Liver (tissue), 9 donors: ENCODE results near the gene DHH. TPM values are rescaled to one million over a fixed set of nuclear protein-coding genes. Genes with fewer than 3 reads are reported as not detected.

Experiments used
- DNase-seq: peaks from one replicate; pipeline ENCODE4 v3.0.0-alpha.2; 2017; ENCODE audit warnings: low spot score
- H3K27ac ChIP-seq, 2 donors: one replicate each; pipeline ENCODE4 v1.7.0; 2013; ENCODE audit warnings: inconsistent platforms in 2 of 2, low read length in 2 of 2, control low read depth in 1 of 2, low read depth in 1 of 2, mild to moderate bottlenecking in 1 of 2
- H3K27me3 ChIP-seq, 4 donors: one replicate each; pipeline versions ENCODE4 v1.6.1 to v1.7.0; 2013; ENCODE audit warnings: low read length in 3 of 4, inconsistent platforms in 1 of 4, mild to moderate bottlenecking in 1 of 4, moderate library complexity in 1 of 4; ENCODE audit not compliant: control insufficient read depth in 4 of 4, insufficient read depth in 4 of 4
- H3K36me3 ChIP-seq, 4 donors: one replicate each; pipeline versions ENCODE4 v1.6.1 to v1.7.0; 2013; ENCODE audit warnings: low read length in 3 of 4, mild to moderate bottlenecking in 3 of 4, low read depth in 1 of 4, moderate library complexity in 1 of 4; ENCODE audit not compliant: control insufficient read depth in 4 of 4, insufficient read depth in 3 of 4
- H3K4me1 ChIP-seq, 4 donors: one replicate each; pipeline versions ENCODE4 v1.6.1 to v1.7.0; 2013; ENCODE audit warnings: low read length in 3 of 4, mild to moderate bottlenecking in 3 of 4, moderate library complexity in 1 of 4; ENCODE audit not compliant: control insufficient read depth in 4 of 4, insufficient read depth in 4 of 4
- H3K4me3 ChIP-seq, 3 donors: one replicate each; pipeline versions ENCODE4 v1.6.1 to v1.7.0; 2013; ENCODE audit warnings: low read length in 3 of 3, control low read depth in 1 of 3, low read depth in 1 of 3, mild to moderate bottlenecking in 1 of 3
- H3K9ac ChIP-seq, 2 donors: one replicate each; pipeline ENCODE4 v1.7.0; 2013; ENCODE audit warnings: low read length in 2 of 2, mild to moderate bottlenecking in 2 of 2, moderate library complexity in 2 of 2, control low read depth in 1 of 2, low read depth in 1 of 2
- H3K9me3 ChIP-seq, 4 donors: one replicate each; pipeline versions ENCODE4 v1.6.1 to v1.7.0; 2013; ENCODE audit warnings: low read length in 3 of 4; ENCODE audit not compliant: control insufficient read depth in 4 of 4
- FOXA1 ChIP-seq: IDR thresholded peaks from 2 replicates; pipeline ENCODE4 v1.6.1; 2016; ENCODE audit warnings: antibody characterized with exemption
- FOXA2 ChIP-seq: IDR thresholded peaks from 2 replicates; pipeline ENCODE4 v1.6.1; 2016; ENCODE audit warnings: antibody characterized with exemption
- GABPA ChIP-seq, 2 donors: IDR thresholded peaks in 1 of 2; conservative IDR thresholded peaks in 1 of 2; 2 replicates each; pipeline ENCODE4 v1.6.1; 2016; ENCODE audit warnings: antibody characterized with exemption in 2 of 2, mild to moderate bottlenecking in 1 of 2, moderate library complexity in 1 of 2
- HNF4A ChIP-seq, 2 donors: conservative IDR thresholded peaks; 2 replicates each; pipeline ENCODE4 v1.6.1; 2016; ENCODE audit warnings: antibody characterized with exemption in 2 of 2, mild to moderate bottlenecking in 2 of 2
- HNF4G ChIP-seq: IDR thresholded peaks from 2 replicates; pipeline ENCODE4 v1.6.1; 2016; ENCODE audit warnings: antibody characterized with exemption
- JUND ChIP-seq, 2 donors: IDR thresholded peaks; 2 replicates each; pipeline ENCODE4 v1.6.1; 2016; ENCODE audit warnings: antibody characterized with exemption in 2 of 2
- NR2F2 ChIP-seq: IDR thresholded peaks from 2 replicates; pipeline ENCODE4 v1.6.1; 2016; ENCODE audit warnings: antibody characterized with exemption
- RAD21 ChIP-seq, 2 donors: IDR thresholded peaks; 2 replicates each; pipeline ENCODE4 v1.6.1; 2016; ENCODE audit warnings: antibody characterized with exemption in 2 of 2, mild to moderate bottlenecking in 2 of 2
- RXRA ChIP-seq, 2 donors: IDR thresholded peaks; 2 replicates each; pipeline ENCODE4 v1.6.1; 2017 to 2018; ENCODE audit warnings: antibody characterized with exemption in 2 of 2, mild to moderate bottlenecking in 1 of 2
- TAF1 ChIP-seq: conservative IDR thresholded peaks from 2 replicates; pipeline ENCODE4 v1.6.1; 2016; ENCODE audit warnings: antibody characterized with exemption, mild to moderate bottlenecking
- YY1 ChIP-seq: IDR thresholded peaks from 2 replicates; pipeline ENCODE4 v1.6.1; 2016; ENCODE audit warnings: antibody characterized with exemption, mild to moderate bottlenecking
- WGBS: extraction: QIAGEN DNeasy Blood & Tissue Kit; methylation state at CpG from one replicate; pipeline ENCODE4 v1.1.7; 2013; 5-methylcytosine and 5-hydroxymethylcytosine counted together
- polyA plus RNA-seq, 2 donors: library from polyadenylated mRNA; stranded (reverse) in 1 of 2; unstranded in 1 of 2; fragments of 200-250 nt in 1 of 2; fragments of >200 nt in 1 of 2; fragmentation: Nextera tagmentation in 1 of 2; extraction: Ambion mirVana in 1 of 2; gene quantifications; one replicate each; pipeline versions ENCODE4 v1.2.1 to v1.2.3, GENCODE V29; 2013 to 2015
- total RNA-seq, 2 donors: library from RNA; depleted of rRNA; stranded (reverse); fragments of >200 nt; gene quantifications; one replicate each; pipeline ENCODE4 v1.2.3, GENCODE V29; 2014
- TF ChIP-seq, protein P1 (sequence below): IDR thresholded peaks from 2 replicates; pipeline ENCODE4 v1.6.1; 2016; ENCODE audit warnings: antibody characterized with exemption
- TF ChIP-seq, protein P2 (sequence below): IDR thresholded peaks from 2 replicates; pipeline ENCODE4 v1.6.1; 2016; ENCODE audit warnings: antibody characterized with exemption
- TF ChIP-seq, protein P3 (sequence below): IDR thresholded peaks from 2 replicates; pipeline ENCODE4 v1.6.1; 2016; ENCODE audit warnings: antibody characterized with exemption, mild to moderate bottlenecking
- TF ChIP-seq, protein P4 (sequence below): IDR thresholded peaks from 2 replicates; pipeline ENCODE4 v1.6.1; 2016; ENCODE audit warnings: antibody characterized with exemption
- donor health status: healthy.
- donor health status: healthy.
- donor health status: healthy.
- donor health status: healthy.
- donor health status: healthy.

DHH gene
- total and polyA plus RNA-seq, 4 donors, result 0.08 to 0.09 (median 0.09) TPM; not detected in 1

DNA sequence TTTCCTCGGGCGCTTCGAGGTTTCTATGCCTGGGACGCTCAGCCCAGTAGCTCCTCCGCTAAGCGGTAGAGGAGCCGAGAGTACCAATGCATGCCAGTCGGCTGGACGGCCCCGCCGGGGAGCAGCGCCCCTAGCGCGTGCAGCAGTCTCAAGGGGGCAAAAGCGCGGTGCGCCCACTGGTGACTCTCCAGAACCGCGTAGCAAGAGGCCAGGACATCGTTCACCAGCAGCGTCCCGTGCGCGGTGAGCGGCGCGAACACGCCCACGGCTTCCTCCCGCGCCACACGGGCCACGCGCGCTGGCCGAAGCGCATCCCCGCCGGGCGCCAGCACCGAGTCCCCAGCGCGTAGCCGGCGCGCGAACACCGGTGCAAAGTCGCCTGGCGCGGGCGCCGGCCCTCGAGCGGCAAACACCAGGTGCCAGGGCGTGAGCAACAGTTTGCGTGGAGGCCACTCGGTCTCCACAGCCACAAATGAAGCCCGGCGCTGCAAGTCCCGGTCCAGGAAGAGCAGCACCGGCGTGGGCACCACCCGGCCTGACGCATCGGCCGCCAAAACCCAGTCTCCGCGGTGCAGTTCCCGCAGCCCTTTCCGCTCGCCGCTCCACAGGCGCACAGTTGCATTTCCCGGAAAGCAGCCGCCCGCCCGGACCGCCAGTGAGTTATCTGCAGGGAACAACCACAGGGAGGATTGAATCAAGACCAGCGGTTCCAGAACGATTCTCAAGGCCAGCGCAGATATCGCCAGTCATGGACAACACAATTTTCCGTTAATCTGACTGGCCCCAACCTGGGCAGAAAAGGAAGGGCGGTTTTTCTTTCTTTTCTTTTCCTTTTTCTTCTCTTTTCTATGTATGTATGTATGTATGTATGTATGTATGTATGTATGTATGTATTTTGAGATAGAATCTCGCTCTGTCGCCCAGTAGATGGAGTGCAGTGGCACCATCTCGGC lies 4.5 kb downstream of the DHH start:
- no peaks in the 10 kb centered on the region for H3K9me3 ChIP-seq
- H3K9ac ChIP-seq, result no peak overlapping the region
- 3% methylated on average over 88 of the region's 88 CpGs for WGBS
- H3K4me1 ChIP-seq, result peaks cover 14 to 37% (median 21%) of the 10 kb centered on the region in 4 donors
- H3K36me3 ChIP-seq, result no peaks in the 10 kb centered on the region
- H3K4me3 ChIP-seq, result peak overlapping the region in 2 of 3 donors; percentile 21 to 29
- TF ChIP-seq FOXA2 (no peak), HNF4G (no peak), RAD21 (IDR thresholded peaks at IDR 0.05) (no peak), GABPA (IDR thresholded peaks at IDR 0.05 in 1 of 2, conservative IDR thresholded peaks at IDR 0.05 in 1 of 2) (no peak), JUND (IDR thresholded peaks at IDR 0.05) (no peak), HNF4A (conservative IDR thresholded peaks at IDR 0.05) (no peak), FOXA1 (no peak), NR2F2 (no peak)
- TF ChIP-seq, protein P1, sequence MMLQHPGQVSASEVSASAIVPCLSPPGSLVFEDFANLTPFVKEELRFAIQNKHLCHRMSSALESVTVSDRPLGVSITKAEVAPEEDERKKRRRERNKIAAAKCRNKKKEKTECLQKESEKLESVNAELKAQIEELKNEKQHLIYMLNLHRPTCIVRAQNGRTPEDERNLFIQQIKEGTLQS, result no peak
- H3K27ac ChIP-seq, result no peak overlapping the region
- peaks cover 0 to 12% (median 5%) of the 10 kb centered on the region in 4 donors for H3K27me3 ChIP-seq
- no peak for DNase-seq

DNA sequence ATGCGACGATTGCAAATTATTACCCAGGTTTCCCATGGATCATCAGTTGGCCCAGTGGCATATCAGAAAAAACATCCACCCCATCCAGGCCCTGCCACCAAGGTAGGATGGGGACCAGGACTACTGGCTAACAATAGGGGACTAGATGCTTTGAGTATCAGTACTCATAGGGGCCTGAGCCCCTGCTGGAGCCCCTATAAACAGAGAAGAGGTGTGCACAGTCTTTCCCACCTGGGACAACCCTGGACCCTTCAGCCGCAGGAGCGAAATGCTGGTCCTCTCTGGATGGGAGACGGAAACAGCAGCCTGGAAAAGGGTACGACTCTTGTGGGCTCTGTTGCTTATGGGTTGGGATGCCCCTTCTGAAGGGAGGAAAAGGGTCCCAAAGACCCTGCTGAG lies 5.7 kb downstream of the DHH start:
- peaks cover 0 to 12% (median 5%) of the 10 kb centered on the region in 4 donors for H3K27me3 ChIP-seq
- no peak overlapping the region for H3K27ac ChIP-seq
- no peak for DNase-seq
- H3K4me1 ChIP-seq, result peaks cover 13 to 30% (median 17%) of the 10 kb centered on the region in 4 donors
- no peaks in the 10 kb centered on the region for H3K36me3 ChIP-seq
- peaks cover 0 to 2% (median 0%) of the 10 kb centered on the region in 4 donors for H3K9me3 ChIP-seq
- WGBS, result 44% methylated on average over 6 of the region's 6 CpGs
- TF ChIP-seq, protein P1, result no peak
- no peak for TF ChIP-seq YY1
- no peak for TF ChIP-seq HNF4A (conservative IDR thresholded peaks at IDR 0.05)
- TF ChIP-seq NR2F2, result no peak
- TF ChIP-seq JUND (IDR thresholded peaks at IDR 0.05), result no peak
- TF ChIP-seq GABPA (IDR thresholded peaks at IDR 0.05 in 1 of 2, conservative IDR thresholded peaks at IDR 0.05 in 1 of 2), result no peak
- no peak for TF ChIP-seq HNF4G
- no peak for TF ChIP-seq TAF1
- TF ChIP-seq, protein P2, sequence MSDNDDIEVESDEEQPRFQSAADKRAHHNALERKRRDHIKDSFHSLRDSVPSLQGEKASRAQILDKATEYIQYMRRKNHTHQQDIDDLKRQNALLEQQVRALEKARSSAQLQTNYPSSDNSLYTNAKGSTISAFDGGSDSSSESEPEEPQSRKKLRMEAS, result no peak
- TF ChIP-seq FOXA1, result no peak
- TF ChIP-seq RAD21 (IDR thresholded peaks at IDR 0.05), result no peak
- TF ChIP-seq, protein P3, sequence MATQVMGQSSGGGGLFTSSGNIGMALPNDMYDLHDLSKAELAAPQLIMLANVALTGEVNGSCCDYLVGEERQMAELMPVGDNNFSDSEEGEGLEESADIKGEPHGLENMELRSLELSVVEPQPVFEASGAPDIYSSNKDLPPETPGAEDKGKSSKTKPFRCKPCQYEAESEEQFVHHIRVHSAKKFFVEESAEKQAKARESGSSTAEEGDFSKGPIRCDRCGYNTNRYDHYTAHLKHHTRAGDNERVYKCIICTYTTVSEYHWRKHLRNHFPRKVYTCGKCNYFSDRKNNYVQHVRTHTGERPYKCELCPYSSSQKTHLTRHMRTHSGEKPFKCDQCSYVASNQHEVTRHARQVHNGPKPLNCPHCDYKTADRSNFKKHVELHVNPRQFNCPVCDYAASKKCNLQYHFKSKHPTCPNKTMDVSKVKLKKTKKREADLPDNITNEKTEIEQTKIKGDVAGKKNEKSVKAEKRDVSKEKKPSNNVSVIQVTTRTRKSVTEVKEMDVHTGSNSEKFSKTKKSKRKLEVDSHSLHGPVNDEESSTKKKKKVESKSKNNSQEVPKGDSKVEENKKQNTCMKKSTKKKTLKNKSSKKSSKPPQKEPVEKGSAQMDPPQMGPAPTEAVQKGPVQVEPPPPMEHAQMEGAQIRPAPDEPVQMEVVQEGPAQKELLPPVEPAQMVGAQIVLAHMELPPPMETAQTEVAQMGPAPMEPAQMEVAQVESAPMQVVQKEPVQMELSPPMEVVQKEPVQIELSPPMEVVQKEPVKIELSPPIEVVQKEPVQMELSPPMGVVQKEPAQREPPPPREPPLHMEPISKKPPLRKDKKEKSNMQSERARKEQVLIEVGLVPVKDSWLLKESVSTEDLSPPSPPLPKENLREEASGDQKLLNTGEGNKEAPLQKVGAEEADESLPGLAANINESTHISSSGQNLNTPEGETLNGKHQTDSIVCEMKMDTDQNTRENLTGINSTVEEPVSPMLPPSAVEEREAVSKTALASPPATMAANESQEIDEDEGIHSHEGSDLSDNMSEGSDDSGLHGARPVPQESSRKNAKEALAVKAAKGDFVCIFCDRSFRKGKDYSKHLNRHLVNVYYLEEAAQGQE, result no peak
- TF ChIP-seq RXRA (IDR thresholded peaks at IDR 0.05), result no peak
- TF ChIP-seq, protein P4, sequence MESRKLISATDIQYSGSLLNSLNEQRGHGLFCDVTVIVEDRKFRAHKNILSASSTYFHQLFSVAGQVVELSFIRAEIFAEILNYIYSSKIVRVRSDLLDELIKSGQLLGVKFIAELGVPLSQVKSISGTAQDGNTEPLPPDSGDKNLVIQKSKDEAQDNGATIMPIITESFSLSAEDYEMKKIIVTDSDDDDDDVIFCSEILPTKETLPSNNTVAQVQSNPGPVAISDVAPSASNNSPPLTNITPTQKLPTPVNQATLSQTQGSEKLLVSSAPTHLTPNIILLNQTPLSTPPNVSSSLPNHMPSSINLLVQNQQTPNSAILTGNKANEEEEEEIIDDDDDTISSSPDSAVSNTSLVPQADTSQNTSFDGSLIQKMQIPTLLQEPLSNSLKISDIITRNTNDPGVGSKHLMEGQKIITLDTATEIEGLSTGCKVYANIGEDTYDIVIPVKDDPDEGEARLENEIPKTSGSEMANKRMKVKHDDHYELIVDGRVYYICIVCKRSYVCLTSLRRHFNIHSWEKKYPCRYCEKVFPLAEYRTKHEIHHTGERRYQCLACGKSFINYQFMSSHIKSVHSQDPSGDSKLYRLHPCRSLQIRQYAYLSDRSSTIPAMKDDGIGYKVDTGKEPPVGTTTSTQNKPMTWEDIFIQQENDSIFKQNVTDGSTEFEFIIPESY, result no peak
- H3K9ac ChIP-seq, result no peak overlapping the region
- H3K4me3 ChIP-seq, result no peak overlapping the region
